NK-92 (cell line): ENCODE data around the gene STING1.
"Not testable (repeated sequence)": the region's sequence is repeated elsewhere in the genome, so short reads cannot be mapped to it uniquely, and the experiment has no call there.

Source experiments
- DNase-seq: peaks from one replicate; lab custom pipeline; 2025; ENCODE audit not compliant: unreplicated experiment; lab: John Stamatoyannopoulos, UW

STING1 gene

GRCh38 chr5:139440416-139440815, 42.1 kb downstream of the STING1 start:
- not testable (repeated sequence) for DNase-seq

GRCh38 chr5:139439013-139439903, 43.3 kb downstream of the STING1 start, which contains the start of gene DNAJC18:
Gene DNAJC18, minus strand, starts transcription at chr5:139439525. Its CDS starts 80 bp downstream, at chr5:139439445.
- peak; percentile 16 for DNase-seq

DNA sequence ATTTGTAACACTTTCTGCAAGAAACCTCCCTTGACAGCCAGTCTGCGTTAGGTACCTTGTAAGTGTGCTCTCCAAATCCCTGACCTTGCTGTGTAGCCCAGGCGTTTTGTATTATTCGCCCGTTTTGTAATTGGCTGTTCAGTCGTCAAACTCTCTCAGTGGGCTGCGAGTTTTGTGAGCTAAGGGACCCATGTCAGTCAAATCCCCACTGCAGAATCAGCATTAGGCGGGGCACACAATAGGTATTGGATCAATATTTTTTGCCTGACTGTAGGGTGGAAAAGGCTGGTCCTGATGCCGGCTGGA, 43.9 kb downstream of the STING1 start:
- DNase-seq = no peak

GRCh38 chr5:139435676-139436075, 46.9 kb downstream of the STING1 start:
- no peak for DNase-seq

DNA sequence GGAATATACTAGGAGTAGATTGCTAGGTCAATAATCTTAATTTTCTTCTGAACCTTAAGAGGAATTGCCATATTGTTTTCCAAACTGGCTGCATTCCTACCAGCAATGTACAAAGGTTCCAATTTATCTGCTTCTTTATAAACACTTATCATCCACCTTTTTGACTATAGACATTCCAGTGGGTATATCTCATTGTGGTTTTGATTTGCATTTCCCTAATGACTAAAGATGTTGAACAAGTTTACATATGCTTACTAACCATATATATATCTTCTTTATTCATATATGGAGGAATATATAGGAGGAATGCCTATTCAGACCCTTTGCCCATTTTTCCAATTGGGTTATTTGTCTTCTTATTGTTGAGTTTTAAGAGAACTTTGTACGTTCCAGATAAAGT, 50.9 kb downstream of the STING1 start:
- no peak for DNase-seq

- DNase-seq = no peak
Measured at GRCh38 chr5:139430015-139430414, 52.5 kb downstream of the STING1 start.

GRCh38 chr5:139426203-139426885, 56.2 kb downstream of the STING1 start:
- no peak for DNase-seq
